ENCODE measurements around the gene GCK. TPM values are rescaled to one million over a fixed set of nuclear protein-coding genes. Genes with fewer than 3 reads are reported as not detected.

GCK gene
- total and polyA plus RNA-seq, 11 donors, result 0.54 to 5.7 (median 1.9) TPM

- peak within 1 kb of the TSS in 8 of 12 donors; percentile 13 to 46 (median 34) for H3K4me3 ChIP-seq
- H3K4me1 ChIP-seq, result peaks cover 0 to 17% (median 8%) of the 10 kb centered on the region in 12 donors
- peak within 1 kb of the TSS in 8 of 12 donors; percentile 6 to 76 (median 32) for H3K27ac ChIP-seq
- no peak for TF ChIP-seq CTCF (IDR thresholded peaks at IDR 0.05)
- TF ChIP-seq POLR2A (IDR thresholded peaks at IDR 0.05), result no peak
- peaks cover 0 to 15% (median 0%) of the 10 kb centered on the region in 9 donors for H3K27me3 ChIP-seq
- H3K36me3 ChIP-seq, result no peaks in the 10 kb centered on the region
- peak in 1 of 4 donors; percentile 63 for ATAC-seq
- WGBS, 4 donors, result 43 to 63% (median 51%) methylated on average over 4 to 6 of the region's 6 CpGs
- H3K9me3 ChIP-seq, result no peaks in the 10 kb centered on the region
- DNase-seq, result peak in 2 of 5 donors; percentile 21 to 53
- intact Hi-C loops (cut with DNase I), result loop anchor here in 1 of 10 donors (5.0 kb wide), 1 partner anchor 51 kb away; no protein-coding TSS in a partner anchor
Measured at GRCh38 chr7:44141221-44141850, 47.9 kb downstream of the GCK start, which contains the start of gene MYL7. Gene MYL7 (minus strand): TSS chr7:44141332. CDS start chr7:44141305, 27 bp downstream.

- H3K27me3 ChIP-seq, result peaks cover 0 to 7% (median 0%) of the 10 kb centered on the region in 9 donors
- H3K27ac ChIP-seq, result peak overlapping the region in 6 of 12 donors; percentile 12 to 76 (median 42)
- peaks cover 0 to 15% (median 2%) of the 10 kb centered on the region in 12 donors for H3K4me1 ChIP-seq
- peak in 1 of 4 donors; percentile 1 for ATAC-seq
- no peak for TF ChIP-seq CTCF (IDR thresholded peaks at IDR 0.05)
- no peak for TF ChIP-seq POLR2A (IDR thresholded peaks at IDR 0.05)
- intact Hi-C loops (cut with DNase I), result loop anchor here in 1 of 10 donors (5.0 kb wide), 1 partner anchor 52 kb away; no protein-coding TSS in a partner anchor
- no peaks in the 10 kb centered on the region for H3K9me3 ChIP-seq
- H3K36me3 ChIP-seq, result no peaks in the 10 kb centered on the region
- DNase-seq, result peak in 1 of 5 donors; percentile 22
- WGBS, 4 donors, result 53 to 75% (median 55%) methylated on average over 8 to 10 of the region's 10 CpGs
- peak overlapping the region in 8 of 12 donors; percentile 13 to 46 (median 28) for H3K4me3 ChIP-seq
Measured at GRCh38 chr7:44140341-44140740, 48.9 kb downstream of the GCK start.

- Histone ChIP-seq H3K9me3 (no peaks in the 10 kb centered on the region), H3K27me3 (no peaks in the 10 kb centered on the region), H3K27ac (peak overlapping the region in 5 of 12 donors; percentile 14 to 76 (median 60)), H3K4me3 (peak overlapping the region in 4 of 12 donors; percentile 17 to 46 (median 40)), H3K4me1 (peaks cover 0 to 19% (median 0%) of the 10 kb centered on the region in 12 donors), H3K36me3 (no peaks in the 10 kb centered on the region)
- TF ChIP-seq POLR2A (IDR thresholded peaks at IDR 0.05), result no peak
- TF ChIP-seq CTCF (IDR thresholded peaks at IDR 0.05), result no peak
- ATAC-seq, result no peak
- intact Hi-C loops (cut with DNase I), result loop anchor here in 2 of 10 donors (5.0 to 10.0 kb wide), 2 partner anchors 53 to 55 kb away; no protein-coding TSS in a partner anchor
- 56 to 75% (median 67%) methylated on average over 13 to 14 of the region's 14 CpGs for WGBS, 4 donors
- DNase-seq, result peak in 1 of 5 donors; percentile 15
Measured at GRCh38 chr7:44139311-44140010, 49.8 kb downstream of the GCK start.

GRCh38 chr7:44138698-44139097, 50.5 kb downstream of the GCK start:
- DNase-seq, result peak in 1 of 5 donors; percentile 21
- intact Hi-C loops (cut with DNase I), result loop anchor here in 1 of 10 donors (10.0 kb wide), 1 partner anchor 56 kb away; no protein-coding TSS in a partner anchor
- Histone ChIP-seq H3K9me3 (no peaks in the 10 kb centered on the region), H3K4me1 (peaks cover 0 to 22% (median 0%) of the 10 kb centered on the region in 12 donors), H3K27ac (peak overlapping the region in 4 of 12 donors; percentile 14 to 76 (median 46)), H3K36me3 (no peaks in the 10 kb centered on the region), H3K27me3 (no peaks in the 10 kb centered on the region), H3K4me3 (no peak overlapping the region)
- WGBS, 4 donors, result 48 to 68% (median 61%) methylated on average over 8 of the region's 8 CpGs
- ATAC-seq, result no peak
- TF ChIP-seq POLR2A (IDR thresholded peaks at IDR 0.05) (no peak), CTCF (IDR thresholded peaks at IDR 0.05) (no peak)

All from heart left ventricle (tissue), 16 donors.